Fibroblast of gingiva (primary cell): ENCODE data around the gene KCNQ1.

ENCODE experiments used
- DNase-seq: peaks from one replicate; pipeline ENCODE4 v3.0.0-alpha.2; 2011; ENCODE audit warnings: low read depth

Gene KCNQ1

GRCh38 chr11:2443881-2444820 lies 657 bp upstream of the KCNQ1 start, which contains the start of gene TRPM5:
Gene TRPM5, minus strand, starts transcription at chr11:2444514. Its CDS starts 21,478 bp downstream, at chr11:2423036.
- DNase-seq, result no peak

- no peak for DNase-seq
These were observed 1.1 kb downstream of the KCNQ1 start for GRCh38 chr11:2445746-2446551.

GRCh38 chr11:2446590-2447252 lies 1.9 kb downstream of the KCNQ1 start:
- DNase-seq, result no peak

GRCh38 chr11:2447253-2447950 lies 2.6 kb downstream of the KCNQ1 start:
- no peak for DNase-seq

- no peak for DNase-seq
These were observed 3.3 kb downstream of the KCNQ1 start for GRCh38 chr11:2447951-2448650.

GRCh38 chr11:2448661-2449547 lies 4.1 kb downstream of the KCNQ1 start:
- no peak for DNase-seq

- no peak for DNase-seq
These were observed 4.9 kb downstream of the KCNQ1 start for GRCh38 chr11:2449548-2450320.

- no peak for DNase-seq
These were observed 5.7 kb downstream of the KCNQ1 start for GRCh38 chr11:2450321-2451041.

- no peak for DNase-seq
These were observed 6.5 kb downstream of the KCNQ1 start for GRCh38 chr11:2451336-2451735.

- DNase-seq, result no peak
These were observed 7.1 kb downstream of the KCNQ1 start for GRCh38 chr11:2451916-2452315.

- DNase-seq, result no peak
These were observed 7.7 kb downstream of the KCNQ1 start for GRCh38 chr11:2452321-2453012.

- no peak for DNase-seq
These were observed 8.6 kb downstream of the KCNQ1 start for GRCh38 chr11:2453436-2453835.

GRCh38 chr11:2458321-2458720 lies 13.5 kb downstream of the KCNQ1 start:
- no peak for DNase-seq

GRCh38 chr11:2459016-2459725 lies 14.4 kb downstream of the KCNQ1 start:
- DNase-seq, result no peak

GRCh38 chr11:2459796-2460531 lies 15.2 kb downstream of the KCNQ1 start:
- DNase-seq, result no peak

- no peak for DNase-seq
These were observed 15.9 kb downstream of the KCNQ1 start for GRCh38 chr11:2460540-2461252.
